Panc1 (cell line): ENCODE results near the gene PRAMEF6. TPM values are rescaled to one million over a fixed set of nuclear protein-coding genes. Genes with fewer than 3 reads are reported as not detected.
"Not testable (repeated sequence)": the region's sequence is repeated elsewhere in the genome, so short reads cannot be mapped to it uniquely, and the experiment has no call there.

Experiments
- ATAC-seq: fragments of 200-7000 bp; cut with Tn5 transposase; 2 replicates; pipeline ENCODE4 v1.9.1; 2020; ENCODE audit warnings: mild to moderate bottlenecking, moderate library complexity
- BruUV-seq: library from RNA; stranded (reverse); fragments of 400-500 nt; replicated peaks from 2 replicates; lab custom pipeline; 2021; lab: Mats Ljungman, UMichigan
- CTCF ChIA-PET: fragments of 300-600 bp; sonication (Branson Sonifier 250); formaldehyde crosslinking; loops from one replicate; lab custom pipeline; 2022; ENCODE audit warnings: antibody characterized with exemption; lab: Charles Lee
- POLR2A ChIA-PET: fragments of 300-600 bp; sonication (Branson Sonifier 250); formaldehyde crosslinking; loops from one replicate; lab custom pipeline; 2022; ENCODE audit warnings: antibody characterized with exemption; lab: Charles Lee
- DNase-seq: peaks from one replicate; pipeline ENCODE4 v3.0.0-alpha.2; 2010; ENCODE audit warnings: low read depth, low spot score
- H3K27ac ChIP-seq: 2 replicates; pipeline ENCODE4 v1.5.1; 2011; ENCODE audit warnings: mild to moderate bottlenecking, low read length, inconsistent platforms
- H3K27me3 ChIP-seq: fragments of 200-500 bp; sonication (Bioruptor generic); 2 replicates; pipeline ENCODE4 v1.6.0; 2014; ENCODE audit warnings: low read length, inconsistent platforms; ENCODE audit not compliant: control insufficient read depth, insufficient read depth
- H3K36me3 ChIP-seq: fragments of 200-500 bp; sonication (Bioruptor generic); 2 replicates; pipeline ENCODE4 v1.5.1; 2014; ENCODE audit warnings: inconsistent platforms, mild to moderate bottlenecking, low read length, moderate library complexity; ENCODE audit not compliant: control insufficient read depth, insufficient read depth
- H3K4me1 ChIP-seq: 2 replicates; pipeline ENCODE4 v1.5.1; 2011; ENCODE audit warnings: inconsistent platforms, mild to moderate bottlenecking, low read length, moderate library complexity; ENCODE audit not compliant: control insufficient read depth, insufficient read depth
- H3K4me3 ChIP-seq, 2 experiments: 2 replicates each; pipeline ENCODE4 v1.5.1; 2011 to 2012; ENCODE audit warnings: low read depth in 2 of 2, low read length in 2 of 2, mild to moderate bottlenecking in 2 of 2, inconsistent platforms in 1 of 2, moderate library complexity in 1 of 2
- H3K9me3 ChIP-seq: fragments of 200-500 bp; sonication (Bioruptor generic); 2 replicates; pipeline ENCODE4 v1.5.1; 2014; ENCODE audit warnings: low read depth, mild to moderate bottlenecking, inconsistent platforms, low read length, moderate library complexity; ENCODE audit not compliant: control insufficient read depth, insufficient read depth
- in situ Hi-C: cut with HindIII; loops from 2 replicates; pipeline ENCODE4 v1.10.0; 2016; ENCODE audit warnings: low sequenced_read_pairs, low pct_unique_long_range_greater_than_20kb
- intact Hi-C: fragments of 100-400 bp; cut with micrococcal nuclease; formaldehyde crosslinking; loops from one replicate; pipeline ENCODE4 v1.10.0; 2022; ENCODE audit not compliant: unreplicated experiment
- total RNA-seq: library from RNA; stranded (reverse); gene quantifications from one replicate; pipeline ENCODE4 v1.2.1, GENCODE V29; 2021; ENCODE audit not compliant: unreplicated experiment

Gene PRAMEF6
- total RNA-seq, 1 experiment from 2014 or later = not detected

DNA sequence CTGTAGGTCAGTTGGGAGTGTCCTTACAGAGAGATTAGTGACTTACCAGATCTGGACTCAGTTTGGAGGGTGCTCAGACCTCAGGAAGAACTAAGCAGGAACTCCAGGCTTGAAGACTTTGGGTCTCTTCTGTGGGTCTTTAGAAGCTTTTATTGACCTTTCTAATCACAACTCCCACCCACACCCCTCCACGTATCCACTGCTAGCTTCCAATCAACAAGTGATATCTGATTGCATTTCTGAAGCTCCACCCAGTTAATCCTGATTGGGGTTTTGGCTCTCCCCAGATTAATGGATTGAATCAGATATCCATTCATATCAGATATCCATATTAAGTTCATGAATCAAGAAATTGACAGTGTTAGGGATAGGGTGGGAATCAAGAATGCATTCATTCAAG lies 49.2 kb downstream of the PRAMEF6 start, which contains the start of gene PRAMEF10:
PRAMEF10 (minus strand) TSS at position 101 of the 400 bp plus-strand sequence. CDS start 2,423 bp downstream, outside the sequence.
- intact Hi-C loops, H3K27me3 ChIP-seq, H3K4me3 ChIP-seq, H3K9me3 ChIP-seq, H3K4me1 ChIP-seq, POLR2A ChIA-PET, DNase-seq, H3K36me3 ChIP-seq, ATAC-seq, CTCF ChIA-PET, BruUV-seq, H3K27ac ChIP-seq, in situ Hi-C loops: not testable (repeated sequence)

Other genes with a start within 250 kb of the PRAMEF6 start
- not detected for gene AADACL3, start 231.5 kb downstream of the PRAMEF6 start, total RNA-seq
- not detected for gene CFAP107, start 201.4 kb downstream of the PRAMEF6 start, total RNA-seq
- not detected for gene PRAMEF12, start 173.8 kb downstream of the PRAMEF6 start, total RNA-seq
- gene PRAMEF1, start 156.2 kb downstream of the PRAMEF6 start, total RNA-seq = not detected
- gene PRAMEF11, start 116.2 kb downstream of the PRAMEF6 start, total RNA-seq = not detected
- gene HNRNPCL1, start 98.9 kb downstream of the PRAMEF6 start, total RNA-seq = not detected
- not detected for gene PRAMEF2, start 90.5 kb downstream of the PRAMEF6 start, total RNA-seq
- not detected for gene PRAMEF4, start 61.4 kb downstream of the PRAMEF6 start, total RNA-seq
- gene PRAMEF10, start 49.3 kb downstream of the PRAMEF6 start, total RNA-seq = not detected
- not detected for gene PRAMEF7, start 31.0 kb downstream of the PRAMEF6 start, total RNA-seq
- gene PRAMEF27, start 109.0 kb upstream of the PRAMEF6 start, total RNA-seq = not detected
- not detected for gene HNRNPCL3, start 113.2 kb upstream of the PRAMEF6 start, total RNA-seq
- gene PRAMEF25, start 123.2 kb upstream of the PRAMEF6 start, total RNA-seq = not detected
- not detected for gene HNRNPCL2, start 169.3 kb upstream of the PRAMEF6 start, total RNA-seq
- gene PRAMEF26, start 208.4 kb upstream of the PRAMEF6 start, total RNA-seq = not detected
- gene HNRNPCL4, start 218.1 kb upstream of the PRAMEF6 start, total RNA-seq = not detected
- gene PRAMEF9, start 224.3 kb upstream of the PRAMEF6 start, total RNA-seq = not detected